GM12873 (cell line): ENCODE results near the gene KREMEN1.

Experiments
- TF ChIP-seq, protein P1 (sequence below): IDR thresholded peaks from 2 replicates; pipeline ENCODE4 v1.5.1; 2012; ENCODE audit warnings: low read depth, mild to moderate bottlenecking, moderate library complexity, low read length, control low read depth; ENCODE audit not compliant: insufficient read depth; ENCODE audit errors: missing control alignments

The KREMEN1 gene

DNA sequence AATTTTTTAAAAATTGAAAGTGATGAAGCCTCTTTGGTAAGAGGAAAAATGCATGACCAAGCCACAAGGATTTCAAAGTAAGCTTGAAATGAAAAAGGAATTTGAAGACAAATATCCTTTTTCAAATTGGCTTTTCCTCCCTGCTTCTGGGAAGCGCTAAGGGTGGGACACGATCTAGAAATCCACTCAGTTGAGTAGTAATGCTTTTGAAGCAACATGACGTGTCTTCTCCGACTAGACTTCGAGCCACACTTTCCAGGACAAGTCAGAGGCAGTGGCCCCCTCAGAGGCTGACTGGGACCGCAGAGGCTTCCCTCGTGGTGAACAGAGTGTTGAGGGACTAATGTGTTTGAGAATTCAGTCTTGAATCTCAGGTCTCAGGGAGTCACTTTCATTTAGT lies 39.8 kb downstream of the KREMEN1 start:
- TF ChIP-seq, protein P1, sequence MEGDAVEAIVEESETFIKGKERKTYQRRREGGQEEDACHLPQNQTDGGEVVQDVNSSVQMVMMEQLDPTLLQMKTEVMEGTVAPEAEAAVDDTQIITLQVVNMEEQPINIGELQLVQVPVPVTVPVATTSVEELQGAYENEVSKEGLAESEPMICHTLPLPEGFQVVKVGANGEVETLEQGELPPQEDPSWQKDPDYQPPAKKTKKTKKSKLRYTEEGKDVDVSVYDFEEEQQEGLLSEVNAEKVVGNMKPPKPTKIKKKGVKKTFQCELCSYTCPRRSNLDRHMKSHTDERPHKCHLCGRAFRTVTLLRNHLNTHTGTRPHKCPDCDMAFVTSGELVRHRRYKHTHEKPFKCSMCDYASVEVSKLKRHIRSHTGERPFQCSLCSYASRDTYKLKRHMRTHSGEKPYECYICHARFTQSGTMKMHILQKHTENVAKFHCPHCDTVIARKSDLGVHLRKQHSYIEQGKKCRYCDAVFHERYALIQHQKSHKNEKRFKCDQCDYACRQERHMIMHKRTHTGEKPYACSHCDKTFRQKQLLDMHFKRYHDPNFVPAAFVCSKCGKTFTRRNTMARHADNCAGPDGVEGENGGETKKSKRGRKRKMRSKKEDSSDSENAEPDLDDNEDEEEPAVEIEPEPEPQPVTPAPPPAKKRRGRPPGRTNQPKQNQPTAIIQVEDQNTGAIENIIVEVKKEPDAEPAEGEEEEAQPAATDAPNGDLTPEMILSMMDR: no peak

DNA sequence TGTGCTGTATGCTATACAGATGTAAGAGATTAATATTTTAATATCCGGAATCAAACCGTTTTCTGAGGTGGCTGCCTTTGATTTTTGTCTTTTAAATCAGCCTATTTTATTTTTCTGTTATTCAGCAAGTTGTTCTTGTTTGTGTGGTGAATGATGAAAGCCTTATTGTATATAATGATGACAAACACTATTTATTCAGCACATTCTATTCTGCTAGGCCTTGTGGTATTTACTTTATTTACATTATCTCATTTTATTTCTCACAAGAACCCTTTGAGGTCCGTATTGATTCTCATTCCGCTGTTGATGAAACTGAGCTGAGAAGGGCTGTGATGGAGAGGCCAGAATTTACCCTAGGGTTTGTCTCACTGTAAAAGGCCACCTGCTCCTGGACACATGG lies 40.5 kb downstream of the KREMEN1 start:
- TF ChIP-seq, protein P1: no peak

DNA sequence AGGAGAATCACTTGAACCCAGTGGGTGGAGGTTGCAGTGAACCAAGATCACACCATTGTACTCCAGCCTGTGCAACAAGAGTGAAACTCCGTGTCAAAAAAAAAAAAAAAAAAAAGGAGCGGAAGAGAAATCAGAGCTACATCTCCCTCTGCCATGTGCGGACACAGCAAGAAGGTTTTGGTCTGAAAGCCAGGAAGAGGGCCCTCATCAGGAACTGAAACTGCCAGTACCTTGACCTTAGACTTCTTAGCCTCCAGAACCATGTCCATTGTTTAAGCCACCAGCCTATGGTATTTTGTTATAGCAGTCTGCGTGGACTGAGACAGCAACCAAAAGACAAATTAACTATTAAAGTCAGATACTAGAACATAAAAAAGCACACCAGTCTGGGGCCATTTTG lies 41.6 kb downstream of the KREMEN1 start:
- TF ChIP-seq, protein P1: no peak

DNA sequence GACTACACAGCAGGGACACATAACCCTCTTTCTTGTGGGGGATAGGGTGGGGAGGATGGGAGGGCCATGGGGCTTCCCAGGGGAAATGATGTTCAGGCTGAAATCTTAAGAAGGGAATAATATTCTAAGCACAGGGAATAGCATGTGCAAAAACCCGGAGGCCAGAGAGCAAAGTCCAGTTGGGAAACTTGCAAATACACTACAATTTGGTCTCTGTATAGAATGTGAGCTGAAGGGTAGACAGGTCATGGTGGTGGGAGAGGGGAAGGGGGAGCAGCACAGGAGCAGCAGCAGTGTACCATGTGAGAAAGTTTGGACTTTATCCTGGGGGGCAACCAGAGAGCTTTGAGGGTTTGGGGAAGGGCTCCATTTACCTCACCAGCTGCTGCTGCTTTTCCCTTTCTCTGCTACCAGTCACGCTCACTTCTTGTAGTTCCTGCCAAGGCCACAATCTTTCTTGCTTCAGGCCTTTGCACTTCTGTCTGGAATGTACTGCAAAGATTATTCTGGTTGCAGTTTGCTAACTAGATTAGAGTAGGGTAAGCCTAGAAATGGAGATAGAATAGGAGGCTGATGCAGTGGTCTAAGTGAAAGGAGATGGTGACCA lies 43.0 kb downstream of the KREMEN1 start:
- TF ChIP-seq, protein P1: no peak

DNA sequence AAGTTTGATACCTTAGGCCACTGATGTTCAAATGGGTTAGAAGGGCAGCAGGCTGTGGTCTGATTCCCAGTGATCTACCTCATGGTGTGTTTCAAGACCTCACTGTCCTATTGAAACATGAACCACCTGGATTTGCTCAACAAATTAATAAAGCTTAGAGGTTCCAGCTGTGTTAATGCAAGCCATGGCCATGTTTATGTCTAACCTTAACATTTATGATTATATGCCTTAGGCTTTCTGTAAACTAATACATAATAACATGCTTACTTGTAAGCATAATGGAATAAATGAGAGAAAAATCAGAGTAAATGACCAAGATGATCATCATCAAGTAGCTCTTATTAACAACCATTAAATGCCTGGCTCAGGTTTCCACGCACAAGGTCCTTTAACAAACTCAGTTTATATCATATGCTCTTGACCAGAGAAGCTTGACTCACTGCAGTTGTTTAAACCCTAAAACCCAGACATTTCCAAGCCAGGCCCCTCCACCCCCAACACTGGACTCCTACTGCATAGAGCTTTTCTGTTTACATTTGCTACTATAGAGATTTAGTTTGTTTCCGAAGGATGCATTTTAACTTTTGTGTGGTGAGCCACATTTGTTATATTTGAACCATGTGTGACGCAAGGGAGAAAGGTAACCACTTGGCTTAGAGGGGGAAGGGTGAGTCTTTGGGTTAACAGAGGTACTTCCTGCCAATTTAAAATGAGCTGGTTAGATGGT lies 43.7 kb downstream of the KREMEN1 start:
- TF ChIP-seq, protein P1: no peak

DNA sequence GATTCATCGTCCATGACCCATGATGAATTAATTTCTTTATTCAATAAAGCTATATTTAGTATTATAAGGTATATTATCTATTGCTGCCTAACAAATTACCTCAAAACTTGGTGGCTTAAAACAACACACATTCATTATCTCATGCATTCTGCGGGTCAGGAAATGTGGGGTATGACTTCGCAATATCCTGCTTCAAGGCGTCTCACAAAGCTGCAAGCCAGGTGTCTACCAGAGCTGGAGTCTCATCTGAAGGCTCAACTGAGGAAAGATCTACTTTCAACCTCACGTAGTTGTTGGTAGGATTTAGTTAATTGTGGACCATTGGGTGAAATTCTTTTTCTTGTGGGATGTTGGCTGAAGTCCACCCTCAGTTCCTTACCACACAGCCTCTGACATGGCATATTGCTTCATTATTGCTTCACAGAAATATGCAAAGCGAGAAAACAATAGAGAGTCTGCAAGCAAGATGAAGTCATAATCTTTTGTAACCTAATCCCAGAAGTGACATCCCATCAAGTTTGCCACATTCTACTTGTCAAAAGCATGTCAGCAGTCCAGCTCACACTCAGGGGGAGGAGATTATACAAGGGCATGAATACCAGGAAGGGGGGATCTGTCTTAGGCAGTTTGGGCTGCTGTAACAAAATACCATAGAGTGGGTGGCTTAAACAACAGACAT lies 45.1 kb downstream of the KREMEN1 start:
- TF ChIP-seq, protein P1: no peak

DNA sequence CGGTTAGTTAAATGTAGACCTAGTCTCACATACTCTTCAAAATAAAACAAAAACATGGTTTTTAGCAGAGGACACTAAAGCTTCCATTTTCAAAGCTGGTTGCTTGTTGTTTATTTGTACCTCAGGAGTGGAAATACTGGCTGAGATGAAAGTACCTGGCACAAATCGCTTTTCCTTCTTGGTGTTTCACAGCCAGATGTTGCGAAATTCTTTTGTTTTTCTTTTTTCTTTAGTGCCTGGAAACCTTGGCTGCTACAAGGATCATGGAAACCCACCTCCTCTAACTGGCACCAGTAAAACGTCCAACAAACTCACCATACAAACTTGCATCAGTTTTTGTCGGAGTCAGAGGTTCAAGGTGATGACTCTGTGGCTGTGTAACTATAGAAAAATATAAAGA lies 48.3 kb downstream of the KREMEN1 start:
- TF ChIP-seq, protein P1: no peak
